Heart right ventricle (tissue), 16 donors: ENCODE measurements around the gene SUFU. TPM values are rescaled to one million over a fixed set of nuclear protein-coding genes. Genes with fewer than 3 reads are reported as not detected.
A peak's percentile ranks its signal among the peaks of the same experiment; 100 is the strongest.

Source experiments
- ATAC-seq, 8 donors: fragments of 200-7000 bp; cut with Tn5 transposase; one replicate each; pipeline ENCODE4 v1.9.1; 2020; ENCODE audit warnings: mild to moderate bottlenecking in 8 of 8, moderate library complexity in 8 of 8, moderate number of reproducible peaks in 1 of 8
- DNase-seq, 2 donors: peaks; one replicate each; pipeline ENCODE4 v3.0.0-alpha.2; 2020
- H3K27ac ChIP-seq, 10 donors: fragments of 200-600 bp; sonication (generic) in 2 of 10; one replicate each; pipeline versions ENCODE4 v1.5.0 to v1.8.0; 2020 to 2022; ENCODE audit warnings: mild to moderate bottlenecking in 3 of 10
- H3K27me3 ChIP-seq, 7 donors: fragments of 200-600 bp; one replicate each; pipeline ENCODE4 v1.8.0; 2021 to 2022; ENCODE audit warnings: mild to moderate bottlenecking in 2 of 7
- H3K36me3 ChIP-seq, 9 donors: fragments of 200-600 bp; sonication (generic) in 1 of 9; one replicate each; pipeline versions ENCODE4 v1.5.0 to v1.8.0; 2020 to 2022; ENCODE audit warnings: mild to moderate bottlenecking in 2 of 9
- H3K4me1 ChIP-seq, 9 donors: fragments of 200-600 bp; sonication (generic) in 1 of 9; one replicate each; pipeline versions ENCODE4 v1.5.0 to v1.8.0; 2020 to 2022; ENCODE audit warnings: mild to moderate bottlenecking in 4 of 9
- H3K4me3 ChIP-seq, 10 donors: fragments of 200-600 bp; sonication (generic) in 2 of 10; one replicate each; pipeline versions ENCODE4 v1.5.0 to v1.8.0; 2020 to 2022; ENCODE audit warnings: mild to moderate bottlenecking in 7 of 10, moderate library complexity in 2 of 10
- H3K9me3 ChIP-seq, 11 donors: fragments of 200-600 bp in 10 of 11; sonication (generic) in 2 of 11; one replicate each; pipeline versions ENCODE4 v1.5.0 to v1.8.0; 2013 to 2022; ENCODE audit warnings: mild to moderate bottlenecking in 2 of 11, control low read depth in 1 of 11, moderate library complexity in 1 of 11
- CTCF ChIP-seq, 9 donors: fragments of 200-600 bp; sonication (generic) in 2 of 9; IDR thresholded peaks; one replicate each; pipeline versions ENCODE4 v1.5.0 to v1.8.0; 2021 to 2022; ENCODE audit warnings: antibody characterized with exemption in 9 of 9, mild to moderate bottlenecking in 5 of 9, moderate library complexity in 1 of 9
- WGBS, 2 donors: extraction: QIAGEN DNeasy Blood & Tissue Kit; methylation state at CpG; one replicate each; pipeline ENCODE4 v1.1.7; 2013; ENCODE audit warnings: inconsistent platforms in 1 of 2; 5-methylcytosine and 5-hydroxymethylcytosine counted together
- intact Hi-C, 10 donors: fragments of 100-400 bp; cut with DNase I; formaldehyde crosslinking; loops; one replicate each; pipeline versions ENCODE4 v1.11.1 to v1.14.2; 2022
- polyA plus RNA-seq, 2 donors: library from polyadenylated mRNA; stranded (reverse); fragments of 200-250 nt; gene quantifications; one replicate each; pipeline ENCODE4 v1.2.3, GENCODE V29; 2013
- total RNA-seq, 10 donors: library from RNA; stranded (reverse); fragmentation: NEBNext Ultra II Directional in 3 of 10; extraction: Animal tissue kit (Norgen Biotek cat#: 25700) in 3 of 10; gene quantifications; one replicate each; pipeline versions ENCODE4 v1.2.1 to v1.2.4, GENCODE V29; 2021 to 2023
- donor health status: Arrhythmogenic right ventricular cardiomyopathy.
- donor health status: ischemic (EF 13 %, LVEDD 7.1; RV severe dilation, severe dysfunction).
- donor health status: healthy with polysubstance abuse.
- donor health status: DM: no; HTN: yes; CAD: no.
- donor health status: DM: no; HTN: no; CAD: no.
- donor health status: ischemic (EF 25% LVEDD 6.9; RV normal size, moderate dysfunction).
- donor health status: ischemic (EF 25% LVEDD 5.7; RV mildly dilated, moderate dysfunction).
- donor health status: healthy.
- donor health status: DM: yes; HTN: yes; CAD: no.
- donor health status: Ischemic cardiomyopathy.
- donor health status: ischemic (EF 35%, LVEDD 5.7; RV mildly dilated, moderate dysfunction).
- donor health status: nonischemic (EF 11% LVEDD 7.7; RV severe dilation, severe dysfunction).
- donor health status: DM: yes; HTN: yes; CAD: no.
- donor health status: PGD.
- donor health status: ischemic (EF 29% LVEDD 5.4; RV normal size, mild dysfunction).
- donor health status: nonischemic (EF 23%, LVEDD 6.1; RV moderate dilation, normal function).

Gene SUFU
- total and polyA plus RNA-seq, 12 donors, result 3.3 to 10.1 (median 7.2) TPM

DNA sequence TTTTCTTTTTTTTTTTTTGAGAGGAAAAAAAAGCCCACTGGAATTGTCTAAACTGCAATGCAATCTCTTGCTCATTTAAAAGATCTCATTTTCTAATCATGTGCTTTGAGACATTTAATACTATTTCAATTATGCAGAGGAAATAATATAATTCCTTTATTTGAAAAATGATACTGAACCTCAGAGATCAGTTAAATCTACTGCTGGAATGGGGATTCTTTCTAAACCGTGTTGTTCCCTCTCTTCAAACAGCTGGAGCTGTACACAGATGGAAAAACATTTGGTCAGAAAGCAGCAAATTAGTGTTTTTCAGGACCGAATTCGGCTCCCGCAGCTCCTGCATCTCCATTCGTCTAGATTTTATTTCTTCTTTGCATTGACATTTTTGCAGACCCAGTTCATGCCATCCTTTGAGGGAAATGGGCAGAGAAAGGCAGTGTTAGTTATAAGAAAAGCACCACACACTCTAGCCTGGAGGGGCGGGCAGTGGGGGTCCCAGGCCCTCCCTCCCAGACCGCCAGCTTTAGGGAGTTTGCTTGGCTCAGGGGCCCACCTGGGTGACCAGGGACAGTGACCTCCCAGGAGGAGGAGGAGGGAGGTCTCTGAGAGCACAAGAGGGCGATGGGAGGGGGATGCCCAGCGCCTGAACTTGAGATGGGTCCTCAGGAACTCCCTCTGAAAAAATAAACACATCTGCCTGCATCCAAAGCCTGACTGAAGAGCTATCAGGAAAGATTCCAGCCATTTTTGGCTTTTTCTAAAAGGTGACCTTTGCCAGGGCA lies 173.0 kb downstream of the SUFU start:
- H3K36me3 ChIP-seq, result peaks cover 0 to 8% (median 0%) of the 10 kb centered on the region in 9 donors
- H3K4me1 ChIP-seq, result peaks cover 14 to 78% (median 70%) of the 10 kb centered on the region in 9 donors
- no peaks in the 10 kb centered on the region for H3K9me3 ChIP-seq
- intact Hi-C loops, result loop anchor here in 4 of 10 donors (2.0 to 5.0 kb wide), 2 partner anchors 30 to 36 kb away; partner anchors contain the start of genes ARL3 (in 4 of the 4) and SFXN2 (in 4 of the 4)
- no peak for ATAC-seq
- H3K4me3 ChIP-seq, result no peak overlapping the region
- TF ChIP-seq CTCF (IDR thresholded peaks at IDR 0.05), result no peak
- DNase-seq, result no peak
- H3K27ac ChIP-seq, result peak overlapping the region in 9 of 10 donors; percentile 9 to 93 (median 84)
- no peaks in the 10 kb centered on the region for H3K27me3 ChIP-seq
- 78 to 79% methylated on average over 9 of the region's 9 CpGs for WGBS, 2 donors

DNA sequence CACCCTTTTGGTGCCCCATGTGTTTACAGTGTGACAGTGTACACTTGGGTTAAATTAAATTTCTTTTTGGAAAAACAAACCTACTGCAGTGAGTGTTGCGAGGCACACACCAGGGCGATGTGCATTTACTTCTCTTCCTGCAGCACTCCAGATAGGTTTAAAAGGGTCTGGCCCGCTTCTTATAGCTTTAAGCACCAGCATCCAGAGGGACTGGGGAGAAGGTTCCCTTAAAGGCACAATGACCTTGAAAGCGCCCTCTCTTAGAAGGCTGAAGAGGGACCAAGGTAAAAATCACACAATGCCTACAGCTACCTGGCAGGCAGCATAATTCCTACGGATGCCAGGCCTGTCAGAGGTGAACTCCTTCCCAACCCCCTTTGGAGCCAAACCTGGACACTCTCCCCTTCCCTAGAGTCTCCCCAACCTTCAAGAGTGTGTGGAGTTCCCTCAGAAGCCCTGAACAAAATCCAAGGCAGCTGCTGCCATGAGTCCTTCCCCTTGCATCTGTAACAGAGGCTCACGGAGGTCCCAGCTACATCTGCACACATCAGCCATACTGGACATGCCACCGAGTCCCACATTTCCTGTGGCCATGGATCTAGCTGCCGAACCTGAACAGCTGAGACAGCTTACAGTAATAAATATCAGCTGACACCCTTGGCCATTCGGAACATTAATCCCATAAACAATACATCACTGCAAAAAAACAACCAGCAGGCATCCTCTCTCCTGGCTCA lies 173.7 kb downstream of the SUFU start:
- Histone ChIP-seq H3K9me3 (no peaks in the 10 kb centered on the region), H3K27ac (peak overlapping the region in 9 of 10 donors; percentile 9 to 93 (median 64)), H3K4me3 (no peak overlapping the region), H3K4me1 (peaks cover 14 to 71% (median 68%) of the 10 kb centered on the region in 9 donors), H3K27me3 (no peaks in the 10 kb centered on the region), H3K36me3 (peaks cover 0 to 15% (median 0%) of the 10 kb centered on the region in 9 donors)
- ATAC-seq, result no peak
- TF ChIP-seq CTCF (IDR thresholded peaks at IDR 0.05), result no peak
- 74 to 75% methylated on average over 9 of the region's 9 CpGs for whole genome bisulfite sequencing, 2 donors
- no peak for DNase-seq
- intact Hi-C loops, result loop anchor here in 4 of 10 donors (2.0 to 5.0 kb wide), 2 partner anchors 31 to 35 kb away; partner anchors contain the start of genes ARL3 (in 4 of the 4) and SFXN2 (in 4 of the 4)

DNA sequence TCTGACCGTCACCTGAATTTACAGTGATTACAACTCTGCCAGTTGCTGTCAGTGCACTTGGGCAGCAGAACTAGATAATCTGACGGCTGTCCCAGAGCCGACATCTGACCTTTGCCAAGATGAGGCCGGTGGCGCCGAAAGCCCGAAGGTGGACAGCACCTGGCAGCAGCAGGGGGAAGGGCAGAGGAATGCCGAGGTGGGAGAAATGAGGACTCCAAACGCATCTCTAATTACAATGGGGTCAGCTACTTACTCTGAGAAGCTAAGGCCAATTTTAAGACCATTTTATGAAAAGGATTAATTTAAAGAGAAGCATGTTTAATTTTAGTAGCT lies 174.3 kb downstream of the SUFU start:
- no peak for TF ChIP-seq CTCF (IDR thresholded peaks at IDR 0.05)
- Histone ChIP-seq H3K9me3 (no peaks in the 10 kb centered on the region), H3K27me3 (no peaks in the 10 kb centered on the region), H3K27ac (peak overlapping the region in 8 of 10 donors; percentile 31 to 93 (median 54)), H3K36me3 (peaks cover 0 to 18% (median 0%) of the 10 kb centered on the region in 9 donors), H3K4me3 (no peak overlapping the region), H3K4me1 (peaks cover 14 to 65% (median 64%) of the 10 kb centered on the region in 9 donors)
- ATAC-seq, result no peak
- WGBS, 2 donors, result 52 to 55% methylated on average over 9 of the region's 9 CpGs
- intact Hi-C loops, result loop anchor here in 4 of 10 donors (5.0 kb wide), 1 partner anchor 34 kb away; the partner anchor contains the start of genes ARL3 (in 4 of the 4) and SFXN2 (in 4 of the 4)
- DNase-seq, result no peak

- intact Hi-C loops, result loop anchor here in 4 of 10 donors (5.0 kb wide), 1 partner anchor 33 kb away; the partner anchor contains the start of genes ARL3 (in 4 of the 4) and SFXN2 (in 4 of the 4)
- peak; percentile 63 to 70 for DNase-seq
- no peaks in the 10 kb centered on the region for H3K27me3 ChIP-seq
- peak overlapping the region in 8 of 10 donors; percentile 35 to 93 (median 44) for H3K27ac ChIP-seq
- H3K9me3 ChIP-seq, result no peaks in the 10 kb centered on the region
- peak; percentile 42 to 78 (median 73) for TF ChIP-seq CTCF (IDR thresholded peaks at IDR 0.05)
- peaks cover 0 to 25% (median 0%) of the 10 kb centered on the region in 9 donors for H3K36me3 ChIP-seq
- peaks cover 8 to 57% (median 55%) of the 10 kb centered on the region in 9 donors for H3K4me1 ChIP-seq
- peak overlapping the region in 4 of 10 donors; percentile 3 to 25 (median 6) for H3K4me3 ChIP-seq
- 11 to 14% methylated on average over 8 to 9 of the region's 9 CpGs for WGBS, 2 donors
- peak; percentile 33 to 76 (median 70) for ATAC-seq
Observed at GRCh38 chr10:102678842-102679289, 175.1 kb downstream of the SUFU start.
